Effector memory CD8-positive, alpha-beta T cell (primary cell): Measurements from ENCODE around the gene CDH18.

Source experiments
- ATAC-seq: fragments of 150-1000 bp; cut with Tn5 transposase; replicated peaks from 2 replicates; pipeline ENCODE4 v1.10.0; 2021; ENCODE audit warnings: mild to moderate bottlenecking, moderate library complexity
- DNase-seq, 3 experiments: peaks; one replicate each; pipeline ENCODE4 v3.0.0; 2021
- H3K27ac Mint-ChIP-seq, 2 donors: one replicate each; pipeline ENCODE4 v1.8.0; 2022; ENCODE audit warnings: mild to moderate bottlenecking in 2 of 2, mixed read lengths in 2 of 2, moderate library complexity in 2 of 2
- H3K27me3 Mint-ChIP-seq, 2 donors: one replicate each; pipeline ENCODE4 v1.8.0; 2022; ENCODE audit warnings: mixed read lengths in 2 of 2
- H3K36me3 Mint-ChIP-seq: one replicate; pipeline ENCODE4 v1.8.0; 2022; ENCODE audit warnings: mild to moderate bottlenecking, moderate library complexity, mixed read lengths; ENCODE audit not compliant: insufficient read depth
- H3K4me1 Mint-ChIP-seq, 2 donors: one replicate each; pipeline ENCODE4 v1.8.0; 2022; ENCODE audit warnings: low read depth in 2 of 2, mixed read lengths in 2 of 2
- H3K4me3 Mint-ChIP-seq, 2 donors: one replicate each; pipeline ENCODE4 v1.8.0; 2022; ENCODE audit warnings: mild to moderate bottlenecking in 2 of 2, mixed read lengths in 2 of 2, moderate library complexity in 2 of 2
- H3K9me3 Mint-ChIP-seq, 2 donors: one replicate each; pipeline ENCODE4 v1.8.0; 2022; ENCODE audit warnings: mixed read lengths in 2 of 2

Gene CDH18

GRCh38 chr5:19918780-19919179, 69.2 kb downstream of the CDH18 start:
- Mint-ChIP-seq H3K36me3 (no peaks in the 10 kb centered on the region), H3K27me3 (no peaks in the 10 kb centered on the region), H3K4me1 (no peaks in the 10 kb centered on the region), H3K9me3 (peaks cover 0 to 9% of the 10 kb centered on the region in 2 donors), H3K27ac (no peak overlapping the region), H3K4me3 (no peak overlapping the region)
- ATAC-seq (no peak), DNase-seq (no peak)

GRCh38 chr5:19917588-19918122, 70.3 kb downstream of the CDH18 start:
- H3K4me1 Mint-ChIP-seq, result no peaks in the 10 kb centered on the region
- ATAC-seq (no peak), DNase-seq (no peak)
- H3K4me3 Mint-ChIP-seq, result no peak overlapping the region
- H3K27me3 Mint-ChIP-seq, result no peaks in the 10 kb centered on the region
- no peak overlapping the region for H3K27ac Mint-ChIP-seq
- no peaks in the 10 kb centered on the region for H3K36me3 Mint-ChIP-seq
- peaks cover 3 to 9% of the 10 kb centered on the region in 2 donors for H3K9me3 Mint-ChIP-seq

GRCh38 chr5:19910136-19910535, 77.9 kb downstream of the CDH18 start:
- Mint-ChIP-seq H3K27ac (no peak overlapping the region), H3K36me3 (no peaks in the 10 kb centered on the region), H3K27me3 (no peaks in the 10 kb centered on the region)

GRCh38 chr5:19904766-19905165, 83.2 kb downstream of the CDH18 start:
- Mint-ChIP-seq H3K4me3 (no peak overlapping the region), H3K36me3 (no peaks in the 10 kb centered on the region), H3K27ac (no peak overlapping the region), H3K4me1 (no peaks in the 10 kb centered on the region), H3K27me3 (no peaks in the 10 kb centered on the region), H3K9me3 (peaks cover 0 to 5% of the 10 kb centered on the region in 2 donors)
- no peak for DNase-seq
- ATAC-seq, result no peak

More at GRCh38 chr5:19910136-19910535, 77.9 kb downstream of the CDH18 start:
- H3K4me3 Mint-ChIP-seq, result no peak overlapping the region
- H3K9me3 Mint-ChIP-seq, result peaks cover 8 to 22% of the 10 kb centered on the region in 2 donors
- DNase-seq, result no peak
- no peak for ATAC-seq
- H3K4me1 Mint-ChIP-seq, result no peaks in the 10 kb centered on the region

GRCh38 chr5:19903611-19904010, 84.4 kb downstream of the CDH18 start:
- DNase-seq, result no peak
- Mint-ChIP-seq H3K36me3 (no peaks in the 10 kb centered on the region), H3K4me3 (no peak overlapping the region)

GRCh38 chr5:19902316-19902934, 85.6 kb downstream of the CDH18 start:
- H3K27me3 Mint-ChIP-seq, result no peaks in the 10 kb centered on the region
- no peak overlapping the region for H3K4me3 Mint-ChIP-seq
- peaks cover 0 to 7% of the 10 kb centered on the region in 2 donors for H3K9me3 Mint-ChIP-seq
- DNase-seq (no peak), ATAC-seq (no peak)
- H3K27ac Mint-ChIP-seq, result no peak overlapping the region
- H3K4me1 Mint-ChIP-seq, result no peaks in the 10 kb centered on the region
- no peaks in the 10 kb centered on the region for H3K36me3 Mint-ChIP-seq

More at GRCh38 chr5:19903611-19904010, 84.4 kb downstream of the CDH18 start:
- H3K27ac Mint-ChIP-seq, result no peak overlapping the region
- ATAC-seq, result no peak
- H3K4me1 Mint-ChIP-seq, result no peaks in the 10 kb centered on the region
- H3K27me3 Mint-ChIP-seq, result no peaks in the 10 kb centered on the region
- peaks cover 0 to 7% of the 10 kb centered on the region in 2 donors for H3K9me3 Mint-ChIP-seq

- Mint-ChIP-seq H3K36me3 (no peaks in the 10 kb centered on the region), H3K9me3 (peaks cover 0 to 7% of the 10 kb centered on the region in 2 donors), H3K27me3 (no peaks in the 10 kb centered on the region), H3K27ac (no peak overlapping the region), H3K4me1 (no peaks in the 10 kb centered on the region), H3K4me3 (no peak overlapping the region)
- ATAC-seq (no peak), DNase-seq (no peak)
These were observed 87.7 kb downstream of the CDH18 start for GRCh38 chr5:19900269-19900668.

GRCh38 chr5:19891658-19892057, 96.3 kb downstream of the CDH18 start:
- ATAC-seq (no peak), DNase-seq (no peak)
- H3K36me3 Mint-ChIP-seq, result no peaks in the 10 kb centered on the region
- H3K9me3 Mint-ChIP-seq, result peaks cover 2 to 7% of the 10 kb centered on the region in 2 donors
- no peak overlapping the region for H3K4me3 Mint-ChIP-seq
- no peaks in the 10 kb centered on the region for H3K27me3 Mint-ChIP-seq
- H3K27ac Mint-ChIP-seq, result no peak overlapping the region
- no peaks in the 10 kb centered on the region for H3K4me1 Mint-ChIP-seq

GRCh38 chr5:19886123-19886917, 101.7 kb downstream of the CDH18 start:
- DNase-seq (no peak), ATAC-seq (no peak)
- no peaks in the 10 kb centered on the region for H3K36me3 Mint-ChIP-seq
- H3K4me3 Mint-ChIP-seq, result no peak overlapping the region
- no peaks in the 10 kb centered on the region for H3K4me1 Mint-ChIP-seq
- H3K27ac Mint-ChIP-seq, result no peak overlapping the region
- H3K9me3 Mint-ChIP-seq, result no peaks in the 10 kb centered on the region
- no peaks in the 10 kb centered on the region for H3K27me3 Mint-ChIP-seq

- H3K4me1 Mint-ChIP-seq, result no peaks in the 10 kb centered on the region
- H3K27me3 Mint-ChIP-seq, result no peaks in the 10 kb centered on the region
- no peak overlapping the region for H3K27ac Mint-ChIP-seq
- H3K36me3 Mint-ChIP-seq, result no peaks in the 10 kb centered on the region
- H3K4me3 Mint-ChIP-seq, result no peak overlapping the region
- ATAC-seq (no peak), DNase-seq (no peak)
- H3K9me3 Mint-ChIP-seq, result no peaks in the 10 kb centered on the region
These were observed 102.8 kb downstream of the CDH18 start for GRCh38 chr5:19885040-19885824.

- H3K9me3 Mint-ChIP-seq, result no peaks in the 10 kb centered on the region
- no peaks in the 10 kb centered on the region for H3K4me1 Mint-ChIP-seq
- H3K4me3 Mint-ChIP-seq, result no peak overlapping the region
- H3K27ac Mint-ChIP-seq, result no peak overlapping the region
- no peaks in the 10 kb centered on the region for H3K27me3 Mint-ChIP-seq
- DNase-seq, result no peak
- ATAC-seq, result no peak
- H3K36me3 Mint-ChIP-seq, result no peaks in the 10 kb centered on the region
These were observed 107.1 kb downstream of the CDH18 start for GRCh38 chr5:19880859-19881436.

- Mint-ChIP-seq H3K27ac (no peak overlapping the region), H3K4me1 (no peaks in the 10 kb centered on the region), H3K27me3 (no peaks in the 10 kb centered on the region), H3K36me3 (no peaks in the 10 kb centered on the region), H3K4me3 (no peak overlapping the region), H3K9me3 (no peaks in the 10 kb centered on the region)
- ATAC-seq (no peak), DNase-seq (no peak)
These were observed 107.5 kb downstream of the CDH18 start for GRCh38 chr5:19880458-19880857.

- Mint-ChIP-seq H3K9me3 (no peaks in the 10 kb centered on the region), H3K36me3 (no peaks in the 10 kb centered on the region), H3K27ac (no peak overlapping the region)
These were observed 113.2 kb downstream of the CDH18 start for GRCh38 chr5:19874811-19875210.

More at GRCh38 chr5:19874811-19875210, 113.2 kb downstream of the CDH18 start:
- Mint-ChIP-seq H3K4me1 (no peaks in the 10 kb centered on the region), H3K4me3 (no peak overlapping the region), H3K27me3 (no peaks in the 10 kb centered on the region)
- DNase-seq (no peak), ATAC-seq (no peak)
